ENCODE measurements around the gene TIMM10.

GRCh38 chr11:57543593-57543992 lies 13.0 kb upstream of the TIMM10 start:
- TF ChIP-seq CTCF (IDR thresholded peaks at IDR 0.05; ENCODE audit: low read depth, low read length, missing input control), result no peak
- TF ChIP-seq SP1 (IDR thresholded peaks at IDR 0.05), result no peak
- no peak for TF ChIP-seq TAF1 (conservative IDR thresholded peaks at IDR 0.05)
- TF ChIP-seq JUND (IDR thresholded peaks at IDR 0.05), result no peak
- no peak for TF ChIP-seq RAD21 (IDR thresholded peaks at IDR 0.05)
